HTERT RPE-1 (cell line): Measurements from ENCODE around the gene KCTD5.
"Not testable (repeated sequence)": the region's sequence is repeated elsewhere in the genome, so short reads cannot be mapped to it uniquely, and the experiment has no call there.

ENCODE experiments used
- in situ Hi-C: fragments of 300-500 bp; cut with MboI; formaldehyde crosslinking; loops from 4 replicates; pipeline ENCODE4 v1.14.3; 2020; ENCODE audit warnings: low sequenced_read_pairs

Gene KCTD5

GRCh38 chr16:2671741-2672140, 10.6 kb upstream of the KCTD5 start:
- in situ Hi-C loops, result no loop called here

DNA sequence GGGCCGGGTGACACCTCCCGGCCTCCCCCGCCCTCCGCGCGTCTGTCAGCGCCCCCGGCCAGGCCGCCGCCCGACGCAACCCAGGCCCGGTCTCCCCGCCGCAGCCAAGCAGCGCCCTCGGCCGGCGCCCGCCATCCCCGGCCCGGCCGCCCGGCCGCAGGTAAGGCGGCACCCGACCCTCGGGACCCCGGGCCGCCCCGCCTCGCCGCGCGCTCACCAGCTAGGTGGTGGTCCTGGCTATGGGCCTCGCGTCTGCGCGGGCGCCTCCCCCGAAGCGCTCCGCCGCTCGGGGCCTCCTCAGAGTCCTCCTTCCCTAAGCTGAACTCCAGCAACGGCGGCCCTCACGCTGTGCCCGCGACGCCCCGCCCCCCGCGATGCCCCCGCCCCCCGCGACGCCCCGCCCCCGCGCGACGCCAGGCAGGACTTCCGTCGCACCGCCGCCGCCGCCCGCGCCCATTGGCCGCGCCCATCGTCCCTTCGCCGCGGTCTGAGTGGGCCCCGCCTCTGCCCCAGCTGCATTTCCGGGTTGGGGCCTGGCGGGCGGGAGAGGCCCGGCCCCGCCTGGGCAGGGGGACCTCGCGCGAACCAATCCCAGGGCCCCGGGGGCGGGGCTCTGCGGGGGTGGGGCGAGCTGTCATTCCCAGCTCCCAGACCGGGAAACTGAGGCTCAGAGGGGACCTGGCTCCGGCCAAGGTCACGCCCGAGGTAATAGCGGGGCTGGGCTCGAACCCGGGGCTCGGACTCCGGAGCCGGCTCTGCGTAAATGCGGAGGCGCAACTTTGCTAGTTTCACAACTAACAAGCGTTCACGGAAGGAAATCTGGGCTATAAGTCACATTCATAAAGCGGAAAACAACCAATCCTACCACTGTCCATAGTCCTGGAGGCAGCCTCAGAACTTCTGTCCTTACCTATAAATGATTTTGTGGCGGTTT, 9.0 kb upstream of the KCTD5 start:
- in situ Hi-C loops, result no loop called here

GRCh38 chr16:2675021-2675420, 7.3 kb upstream of the KCTD5 start:
- in situ Hi-C loops, result no loop called here

DNA sequence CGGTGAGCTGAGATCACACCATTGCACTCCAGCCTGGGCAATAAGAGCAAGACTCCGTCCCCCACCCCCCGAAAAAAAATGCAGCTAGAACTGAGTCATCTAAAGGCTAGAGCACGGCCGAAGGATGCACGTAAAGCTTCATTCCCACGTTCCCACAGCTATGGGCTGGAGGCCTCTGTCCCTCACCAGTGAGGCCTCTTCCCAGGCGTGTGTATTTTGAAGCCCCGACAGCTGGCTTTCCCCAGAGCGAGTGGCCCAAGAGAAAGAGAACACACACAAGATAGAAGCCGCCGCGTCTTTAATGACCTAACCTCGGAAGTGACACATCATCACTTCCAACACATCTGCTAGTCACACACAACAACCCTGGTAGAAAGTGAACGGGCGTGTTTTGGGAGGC, 6.6 kb upstream of the KCTD5 start:
- in situ Hi-C loops, result no loop called here

DNA sequence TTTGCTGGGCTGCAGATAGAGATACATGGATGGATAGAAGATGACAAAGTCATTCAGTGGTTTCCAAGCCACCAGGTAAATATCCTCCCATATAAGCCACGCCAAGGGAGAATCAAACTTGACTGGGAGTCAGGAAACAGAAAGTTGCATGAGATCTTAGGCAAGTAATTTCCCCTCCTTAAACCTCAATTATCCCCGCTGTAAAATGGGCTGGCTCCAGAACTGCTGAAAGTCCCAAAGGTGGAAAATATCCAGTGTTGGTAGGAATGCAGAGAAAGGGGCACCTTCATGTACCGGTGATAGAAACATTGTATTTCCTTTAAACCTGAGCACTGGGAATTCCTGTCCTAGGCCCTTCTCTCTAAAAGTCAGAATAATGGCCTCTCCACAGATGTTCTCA, 5.4 kb upstream of the KCTD5 start:
- in situ Hi-C loops, result not testable (repeated sequence)

GRCh38 chr16:2678206-2678965, 3.9 kb upstream of the KCTD5 start:
- in situ Hi-C loops, result not testable (repeated sequence)

- in situ Hi-C loops, result not testable (repeated sequence)
Measured at GRCh38 chr16:2679902-2680301, 2.4 kb upstream of the KCTD5 start.

DNA sequence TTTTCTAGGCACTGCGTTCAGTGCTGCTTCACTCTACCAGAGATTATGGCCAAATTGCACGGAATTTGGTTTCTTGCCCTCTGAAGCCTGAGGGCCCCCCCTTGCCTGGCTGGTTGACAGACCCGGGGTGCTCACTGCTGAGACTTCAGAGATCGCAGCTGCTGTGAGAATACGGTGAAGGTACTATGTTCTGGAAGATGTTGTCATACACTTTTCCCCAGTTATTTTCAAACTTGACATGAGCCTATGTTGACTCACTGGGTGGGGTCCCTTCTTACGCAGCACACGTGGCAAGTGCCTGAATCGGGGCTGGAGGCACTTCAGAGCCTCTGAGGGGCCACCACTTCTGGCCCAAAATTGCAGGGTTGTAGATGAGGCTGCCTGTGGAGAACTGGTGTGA, 2.0 kb upstream of the KCTD5 start:
- in situ Hi-C loops, result not testable (repeated sequence)

DNA sequence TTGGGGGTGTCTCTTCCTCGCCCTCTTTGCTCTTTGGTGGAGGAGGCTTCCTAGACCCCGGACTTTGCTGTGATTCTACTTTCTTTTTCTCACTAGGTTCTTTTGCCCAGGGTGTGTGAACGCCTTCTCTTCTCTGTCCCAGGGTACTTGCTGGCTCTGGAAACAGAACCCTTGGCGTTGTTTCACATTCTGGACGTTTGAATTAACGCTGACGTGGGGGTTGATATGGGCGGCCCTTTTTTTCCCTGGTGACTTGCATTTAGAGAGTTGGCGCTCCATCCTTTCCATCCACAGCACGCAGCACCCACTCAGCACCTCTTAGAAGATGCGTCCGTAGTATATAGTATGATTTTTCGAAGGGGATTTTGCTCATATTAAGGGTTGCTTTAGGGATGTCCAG, 718 bp downstream of the KCTD5 start:
- in situ Hi-C loops, result not testable (repeated sequence)

GRCh38 chr16:2686075-2686474, 3.8 kb downstream of the KCTD5 start:
- in situ Hi-C loops, result not testable (repeated sequence)

DNA sequence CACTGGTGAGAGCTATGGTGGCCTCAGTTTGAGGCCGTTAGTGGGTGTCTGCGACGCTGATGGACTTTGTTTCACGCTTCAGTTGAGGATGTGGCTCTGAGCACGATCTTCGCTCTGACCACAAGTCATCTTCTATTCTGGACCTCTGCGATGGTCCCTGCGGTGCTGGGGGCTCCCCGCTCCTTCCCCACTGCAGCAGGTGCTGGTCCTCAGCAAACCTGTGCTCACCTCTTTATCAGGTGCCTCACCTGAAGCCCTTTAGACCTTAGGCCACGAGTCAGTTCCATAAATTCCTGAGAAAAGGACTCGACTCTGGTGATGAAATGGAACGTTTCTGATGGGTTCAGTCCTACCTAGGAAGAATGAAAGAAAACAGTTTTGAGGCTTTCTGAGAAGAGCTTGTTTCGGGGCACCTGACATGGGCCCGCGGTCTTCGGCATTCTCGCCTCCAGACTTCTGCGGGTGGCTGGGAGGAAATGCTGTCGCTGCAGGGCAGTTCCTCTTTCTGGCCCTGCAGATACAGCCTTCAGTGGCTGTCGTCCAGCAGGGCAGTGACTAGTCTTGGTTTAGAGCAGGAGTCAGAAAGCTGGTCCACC, 4.7 kb downstream of the KCTD5 start:
- in situ Hi-C loops, result no loop called here

DNA sequence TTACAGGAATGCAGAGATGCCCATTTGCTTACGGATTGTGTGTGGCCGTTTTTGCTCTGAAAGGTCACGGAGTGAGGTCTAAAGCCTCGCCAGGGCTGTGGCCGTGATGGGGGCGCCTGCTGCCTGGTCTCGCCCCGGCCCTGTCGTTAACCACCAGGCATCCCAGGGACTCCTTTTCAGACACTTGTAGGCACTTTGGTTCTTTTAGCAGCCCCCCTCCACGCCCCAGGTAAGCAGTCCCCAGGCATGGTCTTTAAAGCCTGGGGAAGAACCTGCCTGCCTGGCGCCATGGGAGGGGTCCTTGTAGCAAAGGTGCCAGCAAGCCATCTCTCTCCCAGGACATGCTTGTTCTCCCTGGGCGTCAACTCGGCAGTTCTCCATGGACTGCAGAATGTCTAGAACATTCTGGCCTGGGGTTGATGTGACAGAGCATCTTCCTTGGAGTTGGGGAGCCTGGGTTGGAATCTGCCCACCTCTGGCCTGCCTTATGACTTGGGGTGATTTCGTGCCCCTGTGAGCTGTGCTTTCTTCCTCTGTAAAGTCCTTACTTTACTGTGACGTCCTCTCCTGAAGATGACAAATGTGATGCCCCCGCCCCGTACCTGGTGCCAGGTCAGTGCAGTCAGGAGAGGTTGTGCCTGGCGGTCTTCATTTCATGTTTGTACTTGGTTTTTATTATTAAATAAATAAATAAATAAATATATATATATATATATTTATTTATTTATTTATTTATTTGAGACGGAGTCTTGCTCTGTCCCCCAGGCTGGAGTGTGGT, 5.4 kb downstream of the KCTD5 start:
- in situ Hi-C loops, result no loop called here

GRCh38 chr16:2689422-2689821, 7.1 kb downstream of the KCTD5 start:
- in situ Hi-C loops, result not testable (repeated sequence)

DNA sequence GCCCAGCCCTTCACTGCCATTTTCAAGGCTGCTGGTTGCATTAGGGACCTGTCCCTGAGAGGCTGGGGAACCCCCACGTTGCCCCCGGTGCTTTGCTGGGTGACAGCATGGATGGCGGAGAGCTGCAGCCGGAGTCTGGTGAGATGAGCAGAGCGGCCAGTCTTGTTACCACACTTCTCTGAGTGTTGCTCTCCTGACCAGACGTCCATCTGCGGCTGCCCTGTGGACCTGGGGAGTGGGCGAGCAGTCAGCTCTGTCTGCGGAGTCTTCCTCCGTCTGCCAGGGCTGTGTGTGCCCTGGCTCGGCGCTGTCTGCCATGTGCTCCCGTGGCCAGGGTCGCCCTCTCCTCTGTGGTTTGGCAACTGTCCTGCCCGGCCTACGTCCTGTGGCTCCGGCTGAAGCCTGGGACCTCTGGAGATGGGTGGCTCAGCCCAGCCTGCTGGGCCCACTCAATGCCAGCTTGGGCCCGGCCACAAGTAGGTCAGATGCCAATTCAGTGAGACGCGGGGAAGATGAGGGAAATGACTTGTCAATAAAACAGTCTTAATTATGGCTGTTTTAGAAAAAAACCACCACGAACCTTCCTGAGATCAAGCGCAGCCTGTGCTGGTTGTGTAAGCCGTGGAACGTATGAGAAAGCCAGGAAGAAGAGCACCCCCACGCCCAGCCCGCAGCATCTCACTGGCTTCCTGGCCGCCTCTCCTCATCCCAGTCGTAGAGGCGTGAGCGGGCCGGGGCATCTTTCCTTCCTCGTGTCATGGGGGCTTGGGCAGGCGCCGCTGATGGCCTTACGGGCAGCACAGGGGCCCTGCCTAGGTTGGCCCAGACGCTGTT, 7.9 kb downstream of the KCTD5 start:
- in situ Hi-C loops, result no loop called here

DNA sequence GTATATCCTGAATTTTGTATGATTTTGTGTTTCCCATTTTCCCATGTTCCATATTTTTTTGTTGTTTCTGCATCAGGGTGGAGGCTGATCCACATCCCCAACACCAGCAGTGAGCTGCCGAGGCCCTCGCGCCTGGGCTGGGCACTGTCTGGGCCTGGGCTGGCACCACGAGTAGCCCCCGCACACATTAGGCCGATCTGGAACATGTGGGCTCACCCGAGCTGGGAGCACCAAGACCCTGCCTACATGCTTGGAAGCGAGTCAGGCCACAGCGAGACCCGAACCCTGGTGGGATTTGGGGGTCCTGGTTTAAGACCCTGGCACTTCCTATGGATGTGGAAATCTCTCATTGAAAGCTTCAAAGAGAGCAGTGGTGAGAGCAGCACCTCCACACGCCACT, 8.5 kb downstream of the KCTD5 start:
- in situ Hi-C loops, result no loop called here

DNA sequence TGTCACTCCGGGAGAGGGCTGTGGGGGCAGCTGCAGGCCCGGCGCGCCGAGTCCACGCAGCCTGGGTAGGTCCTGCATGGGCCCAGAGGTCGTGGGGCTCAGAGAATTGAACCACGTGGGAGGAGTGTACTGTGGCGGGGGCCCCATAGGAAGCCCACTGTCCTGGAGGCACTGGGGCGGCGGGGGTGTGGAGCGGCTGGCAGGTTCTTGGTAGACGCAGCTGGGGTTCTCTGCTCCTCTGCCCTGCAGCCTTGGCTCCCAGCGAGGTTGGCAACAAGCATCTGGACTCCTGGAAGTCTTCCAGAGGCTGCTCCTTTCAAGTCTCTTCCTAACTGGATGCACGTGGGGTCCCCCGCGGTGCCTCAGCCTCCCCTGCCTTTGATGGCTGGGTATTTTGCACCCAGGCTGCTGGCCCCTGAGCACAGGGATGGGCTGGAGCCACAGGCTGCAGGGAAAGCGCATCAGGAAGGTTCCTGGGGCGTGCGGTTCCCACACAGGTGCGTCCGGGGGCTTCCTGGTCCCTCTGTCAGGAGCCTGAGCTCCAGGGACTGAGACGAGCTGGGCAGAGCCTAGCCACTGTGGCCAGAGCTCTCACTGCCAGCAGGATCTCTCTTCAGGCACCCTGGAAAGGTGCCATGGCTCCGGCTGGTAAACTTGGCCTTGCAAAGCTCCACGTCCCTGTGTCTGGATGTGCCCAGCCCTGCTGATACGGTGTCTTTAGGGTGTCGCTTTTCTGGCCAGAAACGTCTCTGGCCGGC, 9.3 kb downstream of the KCTD5 start:
- in situ Hi-C loops, result no loop called here

GRCh38 chr16:2692251-2692947, 10.1 kb downstream of the KCTD5 start:
- in situ Hi-C loops, result no loop called here

DNA sequence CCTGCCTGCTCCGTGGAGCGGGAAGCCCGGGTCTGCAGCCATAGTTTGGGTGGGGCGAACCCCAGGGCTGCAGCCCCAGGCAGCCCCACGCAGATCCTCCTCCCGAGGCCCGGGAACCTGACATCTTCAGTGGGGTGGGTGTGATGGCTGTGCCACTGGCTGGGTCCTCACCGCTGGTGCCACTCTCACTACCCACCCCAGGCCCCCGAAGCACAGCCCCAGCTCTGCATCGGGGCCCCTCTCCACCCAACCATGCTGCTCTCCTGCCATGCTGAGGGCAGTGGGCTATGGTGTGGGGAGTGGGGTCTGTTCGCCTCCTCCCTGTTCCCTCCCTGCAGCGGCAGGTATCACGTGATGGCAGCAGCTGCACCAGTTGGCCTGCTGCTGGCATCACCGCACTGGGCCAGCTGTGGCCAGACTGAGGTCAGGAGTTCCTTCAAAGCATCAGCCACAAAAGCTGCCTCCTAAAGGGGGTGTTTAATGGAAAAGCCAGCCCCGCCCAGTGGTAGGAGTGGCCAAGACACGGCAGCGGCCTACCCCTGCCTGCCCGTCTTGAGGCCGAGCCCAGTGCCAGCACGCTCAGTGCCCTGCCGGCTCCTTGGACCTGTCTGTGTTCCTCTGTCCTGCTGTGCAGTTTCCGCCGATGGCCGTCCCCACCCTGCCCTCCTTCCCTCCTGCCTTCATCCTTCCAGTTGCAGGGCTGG, 10.8 kb downstream of the KCTD5 start:
- in situ Hi-C loops, result no loop called here
